ENCODE measurements around the gene F10.
A peak's percentile ranks its signal among the peaks of the same experiment; 100 is the strongest.

The F10 gene

GRCh38 chr13:113117911-113118260 lies 4.7 kb upstream of the F10 start:
- no peaks in the 10 kb centered on the region for H3K9me3 ChIP-seq (ENCODE audit: control insufficient read depth in 2 of 2, low read length in 2 of 2)
- H3K4me3 ChIP-seq (ENCODE audit: low read length in 2 of 2): no peak overlapping the region
- H3K27ac ChIP-seq (ENCODE audit: low read depth in 2 of 2, low read length in 2 of 2): no peak overlapping the region
- H3K4me1 ChIP-seq (ENCODE audit: control insufficient read depth in 2 of 2, insufficient read depth in 2 of 2, low read length in 2 of 2): peaks cover 3 to 6% of the 10 kb centered on the region in 2 donors
- H3K9ac ChIP-seq (ENCODE audit: low read depth in 1 of 2, low read length in 2 of 2): no peak overlapping the region
- H3K27me3 ChIP-seq (ENCODE audit: control insufficient read depth in 2 of 2, insufficient read depth in 2 of 2, low read length in 2 of 2): no peaks in the 10 kb centered on the region
- no peaks in the 10 kb centered on the region for H3K36me3 ChIP-seq (ENCODE audit: control insufficient read depth in 2 of 2, insufficient read depth in 2 of 2, low read length in 2 of 2)

GRCh38 chr13:113118261-113119021 lies 4.2 kb upstream of the F10 start:
- Histone ChIP-seq H3K27me3 (ENCODE audit: control insufficient read depth in 2 of 2, insufficient read depth in 2 of 2, low read length in 2 of 2) (no peaks in the 10 kb centered on the region), H3K36me3 (ENCODE audit: control insufficient read depth in 2 of 2, insufficient read depth in 2 of 2, low read length in 2 of 2) (no peaks in the 10 kb centered on the region), H3K9me3 (ENCODE audit: control insufficient read depth in 2 of 2, low read length in 2 of 2) (no peaks in the 10 kb centered on the region), H3K4me3 (ENCODE audit: low read length in 2 of 2) (no peak overlapping the region), H3K9ac (ENCODE audit: low read depth in 1 of 2, low read length in 2 of 2) (no peak overlapping the region), H3K27ac (ENCODE audit: low read depth in 2 of 2, low read length in 2 of 2) (no peak overlapping the region), H3K4me1 (ENCODE audit: control insufficient read depth in 2 of 2, insufficient read depth in 2 of 2, low read length in 2 of 2) (peaks cover 4 to 6% of the 10 kb centered on the region in 2 donors)

GRCh38 chr13:113119166-113119821 lies 3.3 kb upstream of the F10 start:
- Histone ChIP-seq H3K9me3 (ENCODE audit: control insufficient read depth in 2 of 2, low read length in 2 of 2) (no peaks in the 10 kb centered on the region), H3K4me3 (ENCODE audit: low read length in 2 of 2) (no peak overlapping the region), H3K4me1 (ENCODE audit: control insufficient read depth in 2 of 2, insufficient read depth in 2 of 2, low read length in 2 of 2) (peaks cover 4 to 6% of the 10 kb centered on the region in 2 donors), H3K27ac (ENCODE audit: low read depth in 2 of 2, low read length in 2 of 2) (no peak overlapping the region), H3K9ac (ENCODE audit: low read depth in 1 of 2, low read length in 2 of 2) (no peak overlapping the region), H3K36me3 (ENCODE audit: control insufficient read depth in 2 of 2, insufficient read depth in 2 of 2, low read length in 2 of 2) (no peaks in the 10 kb centered on the region), H3K27me3 (ENCODE audit: control insufficient read depth in 2 of 2, insufficient read depth in 2 of 2, low read length in 2 of 2) (no peaks in the 10 kb centered on the region)

GRCh38 chr13:113119822-113120189 lies 2.8 kb upstream of the F10 start:
- no peaks in the 10 kb centered on the region for H3K9me3 ChIP-seq (ENCODE audit: control insufficient read depth in 2 of 2, low read length in 2 of 2)
- no peaks in the 10 kb centered on the region for H3K27me3 ChIP-seq (ENCODE audit: control insufficient read depth in 2 of 2, insufficient read depth in 2 of 2, low read length in 2 of 2)
- H3K4me1 ChIP-seq (ENCODE audit: control insufficient read depth in 2 of 2, insufficient read depth in 2 of 2, low read length in 2 of 2): peaks cover 4 to 6% of the 10 kb centered on the region in 2 donors
- no peak overlapping the region for H3K4me3 ChIP-seq (ENCODE audit: low read length in 2 of 2)
- H3K27ac ChIP-seq (ENCODE audit: low read depth in 2 of 2, low read length in 2 of 2): no peak overlapping the region
- no peaks in the 10 kb centered on the region for H3K36me3 ChIP-seq (ENCODE audit: control insufficient read depth in 2 of 2, insufficient read depth in 2 of 2, low read length in 2 of 2)
- H3K9ac ChIP-seq (ENCODE audit: low read depth in 1 of 2, low read length in 2 of 2): no peak overlapping the region

GRCh38 chr13:113120300-113121182 lies 2.1 kb upstream of the F10 start:
- Histone ChIP-seq H3K27ac (ENCODE audit: low read depth in 2 of 2, low read length in 2 of 2) (no peak overlapping the region), H3K36me3 (ENCODE audit: control insufficient read depth in 2 of 2, insufficient read depth in 2 of 2, low read length in 2 of 2) (no peaks in the 10 kb centered on the region), H3K27me3 (ENCODE audit: control insufficient read depth in 2 of 2, insufficient read depth in 2 of 2, low read length in 2 of 2) (no peaks in the 10 kb centered on the region), H3K4me3 (ENCODE audit: low read length in 2 of 2) (no peak overlapping the region), H3K9me3 (ENCODE audit: control insufficient read depth in 2 of 2, low read length in 2 of 2) (no peaks in the 10 kb centered on the region), H3K4me1 (ENCODE audit: control insufficient read depth in 2 of 2, insufficient read depth in 2 of 2, low read length in 2 of 2) (peaks cover 4 to 6% of the 10 kb centered on the region in 2 donors), H3K9ac (ENCODE audit: low read depth in 1 of 2, low read length in 2 of 2) (no peak overlapping the region)

- Histone ChIP-seq H3K27ac (ENCODE audit: low read depth in 2 of 2, low read length in 2 of 2) (peak overlapping the region in 1 of 2 donors; percentile 23), H3K27me3 (ENCODE audit: control insufficient read depth in 2 of 2, insufficient read depth in 2 of 2, low read length in 2 of 2) (peaks cover 0 to 2% of the 10 kb centered on the region in 2 donors), H3K4me1 (ENCODE audit: control insufficient read depth in 2 of 2, insufficient read depth in 2 of 2, low read length in 2 of 2) (peaks cover 4 to 6% of the 10 kb centered on the region in 2 donors)
These were observed 1.2 kb upstream of the F10 start for GRCh38 chr13:113121183-113121927.

GRCh38 chr13:113121928-113122471 lies 599 bp upstream of the F10 start:
- peak overlapping the region; percentile 23 to 34 for H3K27ac ChIP-seq (ENCODE audit: low read depth in 2 of 2, low read length in 2 of 2)
- peaks cover 0 to 2% of the 10 kb centered on the region in 2 donors for H3K27me3 ChIP-seq (ENCODE audit: control insufficient read depth in 2 of 2, insufficient read depth in 2 of 2, low read length in 2 of 2)
- no peaks in the 10 kb centered on the region for H3K9me3 ChIP-seq (ENCODE audit: control insufficient read depth in 2 of 2, low read length in 2 of 2)
- H3K4me3 ChIP-seq (ENCODE audit: low read length in 2 of 2): no peak overlapping the region
- no peaks in the 10 kb centered on the region for H3K36me3 ChIP-seq (ENCODE audit: control insufficient read depth in 2 of 2, insufficient read depth in 2 of 2, low read length in 2 of 2)
- peaks cover 4 to 6% of the 10 kb centered on the region in 2 donors for H3K4me1 ChIP-seq (ENCODE audit: control insufficient read depth in 2 of 2, insufficient read depth in 2 of 2, low read length in 2 of 2)
- H3K9ac ChIP-seq (ENCODE audit: low read depth in 1 of 2, low read length in 2 of 2): no peak overlapping the region

More at GRCh38 chr13:113121183-113121927, 1.2 kb upstream of the F10 start:
- no peak overlapping the region for H3K4me3 ChIP-seq (ENCODE audit: low read length in 2 of 2)
- H3K9ac ChIP-seq (ENCODE audit: low read depth in 1 of 2, low read length in 2 of 2): no peak overlapping the region
- H3K9me3 ChIP-seq (ENCODE audit: control insufficient read depth in 2 of 2, low read length in 2 of 2): no peaks in the 10 kb centered on the region
- H3K36me3 ChIP-seq (ENCODE audit: control insufficient read depth in 2 of 2, insufficient read depth in 2 of 2, low read length in 2 of 2): no peaks in the 10 kb centered on the region

GRCh38 chr13:113123226-113124201 lies 915 bp downstream of the F10 start:
- H3K4me1 ChIP-seq (ENCODE audit: control insufficient read depth in 2 of 2, insufficient read depth in 2 of 2, low read length in 2 of 2): peaks cover 4 to 6% of the 10 kb centered on the region in 2 donors
- H3K9ac ChIP-seq (ENCODE audit: low read depth in 1 of 2, low read length in 2 of 2): peak overlapping the region in 1 of 2 donors; percentile 21
- H3K27me3 ChIP-seq (ENCODE audit: control insufficient read depth in 2 of 2, insufficient read depth in 2 of 2, low read length in 2 of 2): peaks cover 0 to 2% of the 10 kb centered on the region in 2 donors
- H3K9me3 ChIP-seq (ENCODE audit: control insufficient read depth in 2 of 2, low read length in 2 of 2): no peaks in the 10 kb centered on the region
- no peaks in the 10 kb centered on the region for H3K36me3 ChIP-seq (ENCODE audit: control insufficient read depth in 2 of 2, insufficient read depth in 2 of 2, low read length in 2 of 2)
- peak overlapping the region; percentile 37 to 46 for H3K4me3 ChIP-seq (ENCODE audit: low read length in 2 of 2)
- no peak overlapping the region for H3K27ac ChIP-seq (ENCODE audit: low read depth in 2 of 2, low read length in 2 of 2)

All from mucosa of rectum (tissue), 2 donors.